ENCODE measurements around the gene ITIH1. TPM values are rescaled to one million over a fixed set of nuclear protein-coding genes. Genes with fewer than 3 reads are reported as not detected.

The ITIH1 gene
- total RNA-seq, 1 donor from 2014 or later: not detected

- Mint-ChIP-seq H3K27me3 (ENCODE audit: low read depth, unreplicated experiment) (peaks cover 6% of the 10 kb centered on the region), H3K36me3 (ENCODE audit: low read depth, unreplicated experiment) (peaks cover 1% of the 10 kb centered on the region), H3K4me1 (ENCODE audit: low read depth, unreplicated experiment) (peaks cover 13% of the 10 kb centered on the region), H3K9me3 (ENCODE audit: unreplicated experiment) (peaks cover 3% of the 10 kb centered on the region), H3K4me3 (ENCODE audit: unreplicated experiment) (no peak overlapping the region), H3K27ac (ENCODE audit: unreplicated experiment) (peak overlapping the region; percentile 7)
- FAIRE-seq (no peak), DNase-seq (ENCODE audit: low read depth) (peak; percentile 39)
- no peak overlapping the region for H3K27ac ChIP-seq (ENCODE audit: low read depth, low read length)
- no peaks in the 10 kb centered on the region for H3K79me2 ChIP-seq (ENCODE audit: insufficient read depth, low read length)
- H2AFZ ChIP-seq (ENCODE audit: low read depth, low read length): no peak overlapping the region
- no peak overlapping the region for H3K4me2 ChIP-seq (ENCODE audit: low read length)
- H3K36me3 ChIP-seq (ENCODE audit: insufficient read depth, low read length): no peaks in the 10 kb centered on the region
- H3K4me3 ChIP-seq (ENCODE audit: insufficient read depth, low read depth, low read length): no peak overlapping the region
- no peak for TF ChIP-seq CTCF (IDR thresholded peaks at IDR 0.05; ENCODE audit: insufficient read depth, low read depth, low read length)
- H3K9ac ChIP-seq (ENCODE audit: low read length): no peak overlapping the region
- no peaks in the 10 kb centered on the region for H3K9me3 ChIP-seq (ENCODE audit: insufficient read depth, low read depth, low read length)
- no peaks in the 10 kb centered on the region for H3K27me3 ChIP-seq (ENCODE audit: insufficient read depth, low read length)
- H3K4me1 ChIP-seq (ENCODE audit: insufficient read depth, low read length): peaks cover 4% of the 10 kb centered on the region
- no peaks in the 10 kb centered on the region for H4K20me1 ChIP-seq (ENCODE audit: insufficient read depth, low read length)
Measured at GRCh38 chr3:52798376-52798977, 21.1 kb downstream of the ITIH1 start.

- Histone ChIP-seq H3K27ac (ENCODE audit: low read depth, low read length) (no peak overlapping the region), H3K79me2 (ENCODE audit: insufficient read depth, low read length) (no peaks in the 10 kb centered on the region), H3K4me1 (ENCODE audit: insufficient read depth, low read length) (peaks cover 4% of the 10 kb centered on the region), H3K36me3 (ENCODE audit: insufficient read depth, low read length) (no peaks in the 10 kb centered on the region), H4K20me1 (ENCODE audit: insufficient read depth, low read length) (no peaks in the 10 kb centered on the region), H2AFZ (ENCODE audit: low read depth, low read length) (no peak overlapping the region), H3K9me3 (ENCODE audit: insufficient read depth, low read depth, low read length) (no peaks in the 10 kb centered on the region), H3K4me3 (ENCODE audit: insufficient read depth, low read depth, low read length) (no peak overlapping the region), H3K27me3 (ENCODE audit: insufficient read depth, low read length) (no peaks in the 10 kb centered on the region), H3K9ac (ENCODE audit: low read length) (no peak overlapping the region), H3K4me2 (ENCODE audit: low read length) (no peak overlapping the region)
- Mint-ChIP-seq H3K36me3 (ENCODE audit: low read depth, unreplicated experiment) (peaks cover 1% of the 10 kb centered on the region), H3K27me3 (ENCODE audit: low read depth, unreplicated experiment) (peaks cover 6% of the 10 kb centered on the region), H3K4me1 (ENCODE audit: low read depth, unreplicated experiment) (peaks cover 13% of the 10 kb centered on the region), H3K4me3 (ENCODE audit: unreplicated experiment) (no peak overlapping the region), H3K27ac (ENCODE audit: unreplicated experiment) (peak overlapping the region; percentile 7), H3K9me3 (ENCODE audit: unreplicated experiment) (peaks cover 3% of the 10 kb centered on the region)
- DNase-seq (ENCODE audit: low read depth) (no peak), FAIRE-seq (no peak)
- TF ChIP-seq EZH2 (IDR thresholded peaks at IDR 0.05; ENCODE audit: insufficient read depth, low read length) (no peak), CTCF (IDR thresholded peaks at IDR 0.05; ENCODE audit: insufficient read depth, low read depth, low read length) (peak; percentile 17)
Measured at GRCh38 chr3:52798978-52799476, 21.6 kb downstream of the ITIH1 start.

GRCh38 chr3:52800079-52800478, 22.7 kb downstream of the ITIH1 start:
- Histone ChIP-seq H3K79me2 (ENCODE audit: insufficient read depth, low read length) (no peaks in the 10 kb centered on the region), H2AFZ (ENCODE audit: low read depth, low read length) (no peak overlapping the region), H3K36me3 (ENCODE audit: insufficient read depth, low read length) (no peaks in the 10 kb centered on the region), H3K4me1 (ENCODE audit: insufficient read depth, low read length) (peaks cover 4% of the 10 kb centered on the region), H4K20me1 (ENCODE audit: insufficient read depth, low read length) (no peaks in the 10 kb centered on the region), H3K27me3 (ENCODE audit: insufficient read depth, low read length) (no peaks in the 10 kb centered on the region), H3K4me2 (ENCODE audit: low read length) (no peak overlapping the region), H3K9me3 (ENCODE audit: insufficient read depth, low read depth, low read length) (no peaks in the 10 kb centered on the region), H3K9ac (ENCODE audit: low read length) (no peak overlapping the region), H3K4me3 (ENCODE audit: insufficient read depth, low read depth, low read length) (no peak overlapping the region), H3K27ac (ENCODE audit: low read depth, low read length) (no peak overlapping the region)
- DNase-seq (ENCODE audit: low read depth): no peak
- peaks cover 3% of the 10 kb centered on the region for H3K9me3 Mint-ChIP-seq (ENCODE audit: unreplicated experiment)
- H3K27ac Mint-ChIP-seq (ENCODE audit: unreplicated experiment): no peak overlapping the region
- H3K36me3 Mint-ChIP-seq (ENCODE audit: low read depth, unreplicated experiment): peaks cover 1% of the 10 kb centered on the region
- no peak for FAIRE-seq
- H3K4me3 Mint-ChIP-seq (ENCODE audit: unreplicated experiment): no peak overlapping the region
- TF ChIP-seq CTCF (IDR thresholded peaks at IDR 0.05; ENCODE audit: insufficient read depth, low read depth, low read length) (no peak), EZH2 (IDR thresholded peaks at IDR 0.05; ENCODE audit: insufficient read depth, low read length) (no peak)
- H3K4me1 Mint-ChIP-seq (ENCODE audit: low read depth, unreplicated experiment): peaks cover 8% of the 10 kb centered on the region
- peaks cover 6% of the 10 kb centered on the region for H3K27me3 Mint-ChIP-seq (ENCODE audit: low read depth, unreplicated experiment)

Data from astrocyte (in vitro differentiated cells and primary cell).